Activated naive CD4-positive, alpha-beta T cell treated with anti-CD3 and anti-CD28 coated beads for 36 hours (primary cell): ENCODE data around the gene EPM2AIP1. TPM values are rescaled to one million over a fixed set of nuclear protein-coding genes. Genes with fewer than 3 reads are reported as not detected.

Experiments used
- CTCF ChIA-PET: fragments of 350-600 bp; sonication (Branson Sonifier 250); formaldehyde crosslinking; loops from one replicate; lab custom pipeline; 2021; ENCODE audit warnings: antibody characterized with exemption; lab: Charles Lee
- DNase-seq: peaks from one replicate; pipeline ENCODE4 v3.0.0-alpha.2; 2020
- H3K27ac Mint-ChIP-seq: one replicate; pipeline ENCODE4 v1.8.0; 2021; ENCODE audit warnings: mild to moderate bottlenecking, mixed read lengths
- H3K27me3 Mint-ChIP-seq: one replicate; pipeline ENCODE4 v1.8.0; 2021; ENCODE audit warnings: low read depth, mixed read lengths
- H3K36me3 Mint-ChIP-seq: one replicate; pipeline ENCODE4 v1.8.0; 2021; ENCODE audit warnings: low read depth, mixed read lengths
- H3K4me1 Mint-ChIP-seq: one replicate; pipeline ENCODE4 v1.8.0; 2021; ENCODE audit warnings: low read depth, mixed read lengths
- H3K4me3 Mint-ChIP-seq: one replicate; pipeline ENCODE4 v1.8.0; 2021; ENCODE audit warnings: mild to moderate bottlenecking, moderate library complexity, mixed read lengths
- H3K9me3 Mint-ChIP-seq: one replicate; pipeline ENCODE4 v1.8.0; 2021; ENCODE audit warnings: mixed read lengths
- intact Hi-C: fragments of 100-400 bp; cut with micrococcal nuclease; formaldehyde crosslinking; loops from one replicate; pipeline ENCODE4 v1.15.1; 2023
- total RNA-seq, 2 experiments: library from RNA; stranded (reverse); gene quantifications; one replicate each; pipeline ENCODE4 v1.2.3, GENCODE V29; 2021

Gene EPM2AIP1
- total RNA-seq, 2 experiments from 2014 or later, result 10.8 to 13.1 TPM

GRCh38 chr3:37028329-37028728, 35.4 kb upstream of the EPM2AIP1 start:
- H3K4me3 Mint-ChIP-seq, result no peak overlapping the region
- H3K27ac Mint-ChIP-seq, result no peak overlapping the region
- no peak for DNase-seq
- peaks cover 66% of the 10 kb centered on the region for H3K36me3 Mint-ChIP-seq
- no peaks in the 10 kb centered on the region for H3K27me3 Mint-ChIP-seq
- no peaks in the 10 kb centered on the region for H3K9me3 Mint-ChIP-seq
- peaks cover 5% of the 10 kb centered on the region for H3K4me1 Mint-ChIP-seq
- CTCF ChIA-PET, result interaction anchor here (0.9 to 1.8 kb wide), 2 partner anchors 185 to 299 kb away, joined by 7 to 9 read pairs; no protein-coding TSS in a partner anchor
- intact Hi-C loops, result no loop called here

- Mint-ChIP-seq H3K9me3 (no peaks in the 10 kb centered on the region), H3K4me1 (peaks cover 5% of the 10 kb centered on the region), H3K36me3 (peaks cover 61% of the 10 kb centered on the region), H3K27me3 (no peaks in the 10 kb centered on the region), H3K4me3 (no peak overlapping the region), H3K27ac (no peak overlapping the region)
- DNase-seq, result no peak
- intact Hi-C loops, result no loop called here
- CTCF ChIA-PET, result interaction anchor here (0.7 to 1.8 kb wide), 2 partner anchors 187 to 958 kb away, joined by 3 to 7 read pairs; no protein-coding TSS in a partner anchor
Observed at GRCh38 chr3:37026851-37027250, 33.9 kb upstream of the EPM2AIP1 start.

DNA sequence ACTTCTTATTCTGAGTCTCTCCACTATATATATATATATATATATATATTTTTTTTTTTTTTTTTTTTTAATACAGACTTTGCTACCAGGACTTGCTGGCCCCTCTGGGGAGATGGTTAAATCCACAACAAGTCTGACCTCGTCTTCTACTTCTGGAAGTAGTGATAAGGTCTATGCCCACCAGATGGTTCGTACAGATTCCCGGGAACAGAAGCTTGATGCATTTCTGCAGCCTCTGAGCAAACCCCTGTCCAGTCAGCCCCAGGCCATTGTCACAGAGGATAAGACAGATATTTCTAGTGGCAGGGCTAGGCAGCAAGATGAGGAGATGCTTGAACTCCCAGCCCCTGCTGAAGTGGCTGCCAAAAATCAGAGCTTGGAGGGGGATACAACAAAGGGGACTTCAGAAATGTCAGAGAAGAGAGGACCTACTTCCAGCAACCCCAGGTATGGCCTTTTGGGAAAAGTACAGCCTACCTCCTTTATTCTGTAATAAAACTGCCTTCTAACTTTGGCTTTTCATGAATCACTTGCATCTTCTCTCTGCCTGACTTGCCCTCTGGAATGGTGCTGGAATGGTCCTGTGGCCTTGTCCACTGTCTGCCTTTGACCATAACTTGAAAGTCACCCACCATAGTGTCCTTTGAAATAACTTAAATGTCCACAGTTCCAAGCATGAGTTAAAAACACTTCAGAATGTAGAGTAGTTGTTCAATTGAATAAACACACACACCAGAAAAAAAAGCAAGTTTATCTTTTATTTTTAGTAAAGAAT, 32.8 kb upstream of the EPM2AIP1 start:
- intact Hi-C loops, result no loop called here
- CTCF ChIA-PET, result interaction anchor here (0.6 to 2.5 kb wide), 5 partner anchors 7 to 188 kb away, joined by 3 to 14 read pairs (median 4); no protein-coding TSS in a partner anchor
- no peak overlapping the region for H3K4me3 Mint-ChIP-seq
- H3K27ac Mint-ChIP-seq, result peak overlapping the region; percentile 37
- H3K4me1 Mint-ChIP-seq, result peaks cover 5% of the 10 kb centered on the region
- no peak for DNase-seq
- peaks cover 57% of the 10 kb centered on the region for H3K36me3 Mint-ChIP-seq
- no peaks in the 10 kb centered on the region for H3K27me3 Mint-ChIP-seq
- no peaks in the 10 kb centered on the region for H3K9me3 Mint-ChIP-seq

- Mint-ChIP-seq H3K36me3 (peaks cover 59% of the 10 kb centered on the region), H3K27me3 (no peaks in the 10 kb centered on the region), H3K4me1 (peaks cover 5% of the 10 kb centered on the region), H3K9me3 (no peaks in the 10 kb centered on the region), H3K4me3 (no peak overlapping the region), H3K27ac (no peak overlapping the region)
- no peak for DNase-seq
- intact Hi-C loops, result loop anchor here (1.0 kb wide), 1 partner anchor 188 kb away; no protein-coding TSS in a partner anchor
- CTCF ChIA-PET, result interaction anchor here (0.5 to 2.5 kb wide), 7 partner anchors 8 to 189 kb away, joined by 3 to 14 read pairs (median 5); no protein-coding TSS in a partner anchor
Observed at GRCh38 chr3:37024820-37025405, 32.0 kb upstream of the EPM2AIP1 start.

GRCh38 chr3:37024092-37024491, 31.2 kb upstream of the EPM2AIP1 start:
- Mint-ChIP-seq H3K27me3 (no peaks in the 10 kb centered on the region), H3K36me3 (peaks cover 62% of the 10 kb centered on the region), H3K4me1 (peaks cover 5% of the 10 kb centered on the region), H3K9me3 (no peaks in the 10 kb centered on the region), H3K4me3 (no peak overlapping the region), H3K27ac (no peak overlapping the region)
- intact Hi-C loops, result loop anchor here (1.0 kb wide), 1 partner anchor 189 kb away; no protein-coding TSS in a partner anchor
- DNase-seq, result no peak
- CTCF ChIA-PET, result interaction anchor here (0.6 to 2.5 kb wide), 6 partner anchors 11 to 190 kb away, joined by 3 to 14 read pairs (median 6); no protein-coding TSS in a partner anchor

GRCh38 chr3:37017683-37018082, 24.8 kb upstream of the EPM2AIP1 start:
- no peaks in the 10 kb centered on the region for H3K4me1 Mint-ChIP-seq
- H3K9me3 Mint-ChIP-seq, result no peaks in the 10 kb centered on the region
- H3K27ac Mint-ChIP-seq, result no peak overlapping the region
- no peak for DNase-seq
- CTCF ChIA-PET, result no interaction called here
- peaks cover 55% of the 10 kb centered on the region for H3K36me3 Mint-ChIP-seq
- intact Hi-C loops, result no loop called here
- no peak overlapping the region for H3K4me3 Mint-ChIP-seq
- H3K27me3 Mint-ChIP-seq, result no peaks in the 10 kb centered on the region

DNA sequence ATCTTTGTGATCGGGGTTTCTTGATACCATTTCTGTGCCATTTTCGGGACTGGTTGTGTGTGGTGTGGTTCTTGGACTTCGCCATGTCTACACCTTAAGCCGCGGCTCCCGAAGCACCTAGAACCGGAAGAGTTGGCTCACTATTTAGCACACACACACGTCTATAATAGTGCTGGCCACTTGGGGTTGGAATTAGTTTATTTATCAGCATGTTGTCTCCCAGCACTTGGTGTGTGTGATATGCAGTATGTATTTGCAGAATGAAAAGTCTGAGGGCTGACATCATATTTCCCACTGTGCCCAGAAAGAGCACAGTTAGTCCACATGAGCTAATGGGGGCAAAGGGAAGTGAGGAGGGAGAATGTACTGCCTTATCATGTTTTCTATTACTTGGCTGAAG, 24.0 kb upstream of the EPM2AIP1 start:
- intact Hi-C loops, result no loop called here
- Mint-ChIP-seq H3K36me3 (peaks cover 52% of the 10 kb centered on the region), H3K4me1 (no peaks in the 10 kb centered on the region), H3K27ac (no peak overlapping the region), H3K9me3 (no peaks in the 10 kb centered on the region), H3K4me3 (no peak overlapping the region), H3K27me3 (no peaks in the 10 kb centered on the region)
- CTCF ChIA-PET, result no interaction called here
- DNase-seq, result no peak

- CTCF ChIA-PET, result no interaction called here
- no peak for DNase-seq
- peaks cover 51% of the 10 kb centered on the region for H3K36me3 Mint-ChIP-seq
- H3K9me3 Mint-ChIP-seq, result no peaks in the 10 kb centered on the region
- H3K4me3 Mint-ChIP-seq, result no peak overlapping the region
- no peak overlapping the region for H3K27ac Mint-ChIP-seq
- no peaks in the 10 kb centered on the region for H3K4me1 Mint-ChIP-seq
- no peaks in the 10 kb centered on the region for H3K27me3 Mint-ChIP-seq
- intact Hi-C loops, result no loop called here
Observed at GRCh38 chr3:37015642-37016041, 22.7 kb upstream of the EPM2AIP1 start.

DNA sequence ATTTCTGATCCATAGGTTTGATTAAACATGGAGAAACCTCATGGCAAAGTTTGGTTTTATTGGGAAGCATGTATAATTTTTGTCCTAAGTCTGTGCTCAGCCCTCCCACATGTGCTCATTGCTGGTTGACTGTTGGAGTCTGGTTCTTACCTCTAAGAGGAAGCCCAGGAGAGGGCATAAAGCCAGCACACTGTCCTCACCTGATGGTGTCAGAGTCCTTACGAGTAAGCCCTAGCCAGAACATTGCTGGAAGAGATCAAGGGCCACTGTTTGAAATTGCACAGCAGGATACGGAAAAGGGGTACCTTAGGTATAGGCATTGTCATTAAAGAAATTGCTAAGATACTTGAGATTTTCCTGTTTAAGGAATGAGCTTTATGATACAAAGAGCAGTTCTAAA, 21.7 kb upstream of the EPM2AIP1 start:
- H3K4me1 Mint-ChIP-seq, result no peaks in the 10 kb centered on the region
- peaks cover 45% of the 10 kb centered on the region for H3K36me3 Mint-ChIP-seq
- H3K27me3 Mint-ChIP-seq, result no peaks in the 10 kb centered on the region
- no peak overlapping the region for H3K27ac Mint-ChIP-seq
- no peak for DNase-seq
- CTCF ChIA-PET, result interaction anchor here (1.9 kb wide), 1 partner anchor 10 kb away, joined by 5 read pairs; no protein-coding TSS in a partner anchor
- no peaks in the 10 kb centered on the region for H3K9me3 Mint-ChIP-seq
- intact Hi-C loops, result no loop called here
- no peak overlapping the region for H3K4me3 Mint-ChIP-seq

DNA sequence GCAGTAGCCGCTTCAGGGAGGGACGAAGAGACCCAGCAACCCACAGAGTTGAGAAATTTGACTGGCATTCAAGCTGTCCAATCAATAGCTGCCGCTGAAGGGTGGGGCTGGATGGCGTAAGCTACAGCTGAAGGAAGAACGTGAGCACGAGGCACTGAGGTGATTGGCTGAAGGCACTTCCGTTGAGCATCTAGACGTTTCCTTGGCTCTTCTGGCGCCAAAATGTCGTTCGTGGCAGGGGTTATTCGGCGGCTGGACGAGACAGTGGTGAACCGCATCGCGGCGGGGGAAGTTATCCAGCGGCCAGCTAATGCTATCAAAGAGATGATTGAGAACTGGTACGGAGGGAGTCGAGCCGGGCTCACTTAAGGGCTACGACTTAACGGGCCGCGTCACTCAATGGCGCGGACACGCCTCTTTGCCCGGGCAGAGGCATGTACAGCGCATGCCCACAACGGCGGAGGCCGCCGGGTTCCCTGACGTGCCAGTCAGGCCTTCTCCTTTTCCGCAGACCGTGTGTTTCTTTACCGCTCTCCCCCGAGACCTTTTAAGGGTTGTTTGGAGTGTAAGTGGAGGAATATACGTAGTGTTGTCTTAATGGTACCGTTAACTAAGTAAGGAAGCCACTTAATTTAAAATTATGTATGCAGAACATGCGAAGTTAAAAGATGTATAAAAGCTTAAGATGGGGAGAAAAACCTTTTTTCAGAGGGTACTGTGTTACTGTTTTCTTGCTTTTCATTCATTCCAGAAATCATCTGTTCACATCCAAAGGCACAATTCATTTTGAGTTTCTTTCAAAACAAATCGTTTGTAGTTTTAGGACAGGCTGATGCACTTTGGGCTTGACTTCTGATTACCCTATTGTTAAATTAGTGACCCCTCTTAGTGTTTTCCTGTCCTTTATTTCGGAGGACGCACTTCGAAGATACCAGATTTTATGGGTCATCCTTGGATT, 674 bp upstream of the EPM2AIP1 start, which contains the start of gene MLH1:
Gene MLH1 (plus strand): TSS at position 193 of the 958 bp plus-strand sequence. CDS start 30 bp downstream, at position 223.
- peak; percentile 100 for DNase-seq
- CTCF ChIA-PET, result interaction anchor here (1.1 to 1.6 kb wide), 4 partner anchors 11 to 218 kb away, joined by 3 to 7 read pairs (median 5); no protein-coding TSS in a partner anchor
- H3K36me3 Mint-ChIP-seq, result peaks cover 41% of the 10 kb centered on the region
- intact Hi-C loops, result loop anchor here (1.0 to 2.0 kb wide), 8 partner anchors 23 to 1172 kb away; partner anchors contain the start of genes ACAA1, OXSR1 and TRANK1
- no peaks in the 10 kb centered on the region for H3K9me3 Mint-ChIP-seq
- no peak within 1 kb of the TSS for H3K27ac Mint-ChIP-seq
- H3K4me1 Mint-ChIP-seq, result peaks cover 45% of the 10 kb centered on the region
- no peak within 1 kb of the TSS for H3K4me3 Mint-ChIP-seq
- no peaks in the 10 kb centered on the region for H3K27me3 Mint-ChIP-seq

- Mint-ChIP-seq H3K4me1 (peaks cover 49% of the 10 kb centered on the region), H3K27ac (no peak overlapping the region), H3K27me3 (no peaks in the 10 kb centered on the region), H3K9me3 (no peaks in the 10 kb centered on the region), H3K4me3 (no peak overlapping the region), H3K36me3 (peaks cover 42% of the 10 kb centered on the region)
- intact Hi-C loops, result loop anchor here (2.0 kb wide), 1 partner anchor 1003 kb away; no protein-coding TSS in a partner anchor
- peak; percentile 31 for DNase-seq
- CTCF ChIA-PET, result interaction anchor here (0.9 to 1.6 kb wide), 6 partner anchors 13 to 219 kb away, joined by 3 to 7 read pairs (median 4); no protein-coding TSS in a partner anchor
Observed at GRCh38 chr3:36991923-36992805, 767 bp downstream of the EPM2AIP1 start.
